Measurements from ENCODE around the gene GRIK4.

The GRIK4 gene

GRCh38 chr11:120969993-120970392, 458.4 kb downstream of the GRIK4 start:
- no peak for DNase-seq (ENCODE audit: low read depth, low spot score)
- no peak overlapping the region for H3K4me3 ChIP-seq (ENCODE audit: low read depth, low read length)
- in situ Hi-C loops (cut with HindIII; ENCODE audit: low sequenced_read_pairs) = no loop called here
- TF ChIP-seq CTCF (IDR thresholded peaks at IDR 0.05; ENCODE audit: low read depth, low read length) = no peak

GRCh38 chr11:120971825-120972224, 460.3 kb downstream of the GRIK4 start:
- no peak overlapping the region for H3K4me3 ChIP-seq (ENCODE audit: low read depth, low read length)
- in situ Hi-C loops (cut with HindIII; ENCODE audit: low sequenced_read_pairs) = no loop called here
- no peak for DNase-seq (ENCODE audit: low read depth, low spot score)
- TF ChIP-seq CTCF (IDR thresholded peaks at IDR 0.05; ENCODE audit: low read depth, low read length) = no peak

- in situ Hi-C loops (cut with HindIII; ENCODE audit: low sequenced_read_pairs) = no loop called here
- DNase-seq (ENCODE audit: low read depth, low spot score) = no peak
- TF ChIP-seq CTCF (IDR thresholded peaks at IDR 0.05; ENCODE audit: low read depth, low read length) = no peak
- no peak overlapping the region for H3K4me3 ChIP-seq (ENCODE audit: low read depth, low read length)
Measured at GRCh38 chr11:120972621-120973020, 461.1 kb downstream of the GRIK4 start.

GRCh38 chr11:120973501-120973900, 462.0 kb downstream of the GRIK4 start:
- no peak for TF ChIP-seq CTCF (IDR thresholded peaks at IDR 0.05; ENCODE audit: low read depth, low read length)
- no peak overlapping the region for H3K4me3 ChIP-seq (ENCODE audit: low read depth, low read length)
- in situ Hi-C loops (cut with HindIII; ENCODE audit: low sequenced_read_pairs) = no loop called here
- no peak for DNase-seq (ENCODE audit: low read depth, low spot score)

- DNase-seq (ENCODE audit: low read depth, low spot score) = no peak
- in situ Hi-C loops (cut with HindIII; ENCODE audit: low sequenced_read_pairs) = no loop called here
- no peak overlapping the region for H3K4me3 ChIP-seq (ENCODE audit: low read depth, low read length)
- no peak for TF ChIP-seq CTCF (IDR thresholded peaks at IDR 0.05; ENCODE audit: low read depth, low read length)
Measured at GRCh38 chr11:120974466-120974865, 462.9 kb downstream of the GRIK4 start.

- DNase-seq (ENCODE audit: low read depth, low spot score) = no peak
- H3K4me3 ChIP-seq (ENCODE audit: low read depth, low read length) = no peak overlapping the region
- in situ Hi-C loops (cut with HindIII; ENCODE audit: low sequenced_read_pairs) = no loop called here
- no peak for TF ChIP-seq CTCF (IDR thresholded peaks at IDR 0.05; ENCODE audit: low read depth, low read length)
Measured at GRCh38 chr11:120974965-120975364, 463.4 kb downstream of the GRIK4 start.

Data from astrocyte of the spinal cord (primary cell).